Heart right ventricle (tissue), 16 donors: Measurements from ENCODE around the gene FAM124B. TPM values are rescaled to one million over a fixed set of nuclear protein-coding genes. Genes with fewer than 3 reads are reported as not detected.

Experiments
- ATAC-seq, 8 donors: fragments of 200-7000 bp; cut with Tn5 transposase; one replicate each; pipeline ENCODE4 v1.9.1; 2020; ENCODE audit warnings: mild to moderate bottlenecking in 8 of 8, moderate library complexity in 8 of 8, moderate number of reproducible peaks in 1 of 8
- DNase-seq, 2 donors: peaks; one replicate each; pipeline ENCODE4 v3.0.0-alpha.2; 2020
- H3K27ac ChIP-seq, 10 donors: fragments of 200-600 bp; sonication (generic) in 2 of 10; one replicate each; pipeline versions ENCODE4 v1.5.0 to v1.8.0; 2020 to 2022; ENCODE audit warnings: mild to moderate bottlenecking in 3 of 10
- H3K27me3 ChIP-seq, 7 donors: fragments of 200-600 bp; one replicate each; pipeline ENCODE4 v1.8.0; 2021 to 2022; ENCODE audit warnings: mild to moderate bottlenecking in 2 of 7
- H3K36me3 ChIP-seq, 9 donors: fragments of 200-600 bp; sonication (generic) in 1 of 9; one replicate each; pipeline versions ENCODE4 v1.5.0 to v1.8.0; 2020 to 2022; ENCODE audit warnings: mild to moderate bottlenecking in 2 of 9
- H3K4me1 ChIP-seq, 9 donors: fragments of 200-600 bp; sonication (generic) in 1 of 9; one replicate each; pipeline versions ENCODE4 v1.5.0 to v1.8.0; 2020 to 2022; ENCODE audit warnings: mild to moderate bottlenecking in 4 of 9
- H3K4me3 ChIP-seq, 10 donors: fragments of 200-600 bp; sonication (generic) in 2 of 10; one replicate each; pipeline versions ENCODE4 v1.5.0 to v1.8.0; 2020 to 2022; ENCODE audit warnings: mild to moderate bottlenecking in 7 of 10, moderate library complexity in 2 of 10
- H3K9me3 ChIP-seq, 11 donors: fragments of 200-600 bp in 10 of 11; sonication (generic) in 2 of 11; one replicate each; pipeline versions ENCODE4 v1.5.0 to v1.8.0; 2013 to 2022; ENCODE audit warnings: mild to moderate bottlenecking in 2 of 11, control low read depth in 1 of 11, moderate library complexity in 1 of 11
- CTCF ChIP-seq, 9 donors: fragments of 200-600 bp; sonication (generic) in 2 of 9; IDR thresholded peaks; one replicate each; pipeline versions ENCODE4 v1.5.0 to v1.8.0; 2021 to 2022; ENCODE audit warnings: antibody characterized with exemption in 9 of 9, mild to moderate bottlenecking in 5 of 9, moderate library complexity in 1 of 9
- WGBS, 2 donors: extraction: QIAGEN DNeasy Blood & Tissue Kit; methylation state at CpG; one replicate each; pipeline ENCODE4 v1.1.7; 2013; ENCODE audit warnings: inconsistent platforms in 1 of 2; 5-methylcytosine and 5-hydroxymethylcytosine counted together
- intact Hi-C, 10 donors: fragments of 100-400 bp; cut with DNase I; formaldehyde crosslinking; loops; one replicate each; pipeline versions ENCODE4 v1.11.1 to v1.14.2; 2022
- polyA plus RNA-seq, 2 donors: library from polyadenylated mRNA; stranded (reverse); fragments of 200-250 nt; gene quantifications; one replicate each; pipeline ENCODE4 v1.2.3, GENCODE V29; 2013
- total RNA-seq, 10 donors: library from RNA; stranded (reverse); fragmentation: NEBNext Ultra II Directional in 3 of 10; extraction: Animal tissue kit (Norgen Biotek cat#: 25700) in 3 of 10; gene quantifications; one replicate each; pipeline versions ENCODE4 v1.2.1 to v1.2.4, GENCODE V29; 2021 to 2023
- donor health status: Arrhythmogenic right ventricular cardiomyopathy.
- donor health status: ischemic (EF 13 %, LVEDD 7.1; RV severe dilation, severe dysfunction).
- donor health status: healthy with polysubstance abuse.
- donor health status: DM: no; HTN: yes; CAD: no.
- donor health status: DM: no; HTN: no; CAD: no.
- donor health status: ischemic (EF 25% LVEDD 6.9; RV normal size, moderate dysfunction).
- donor health status: ischemic (EF 25% LVEDD 5.7; RV mildly dilated, moderate dysfunction).
- donor health status: healthy.
- donor health status: DM: yes; HTN: yes; CAD: no.
- donor health status: Ischemic cardiomyopathy.
- donor health status: ischemic (EF 35%, LVEDD 5.7; RV mildly dilated, moderate dysfunction).
- donor health status: nonischemic (EF 11% LVEDD 7.7; RV severe dilation, severe dysfunction).
- donor health status: DM: yes; HTN: yes; CAD: no.
- donor health status: PGD.
- donor health status: ischemic (EF 29% LVEDD 5.4; RV normal size, mild dysfunction).
- donor health status: nonischemic (EF 23%, LVEDD 6.1; RV moderate dilation, normal function).

The FAM124B gene
- total and polyA plus RNA-seq, 12 donors, result 0.62 to 3.9 (median 1.7) TPM

GRCh38 chr2:224426656-224427055, 24.7 kb upstream of the FAM124B start:
- no peak for TF ChIP-seq CTCF (IDR thresholded peaks at IDR 0.05)
- Histone ChIP-seq H3K4me3 (no peak overlapping the region), H3K27ac (no peak overlapping the region), H3K9me3 (peaks cover 0 to 12% (median 0%) of the 10 kb centered on the region in 11 donors), H3K27me3 (no peaks in the 10 kb centered on the region), H3K4me1 (peaks cover 0 to 5% (median 0%) of the 10 kb centered on the region in 9 donors), H3K36me3 (no peaks in the 10 kb centered on the region)
- WGBS, 2 donors, result 70 to 74% methylated on average over 3 of the region's 3 CpGs
- ATAC-seq (no peak), DNase-seq (no peak)
- intact Hi-C loops, result loop anchor here in 1 of 10 donors (5.0 kb wide), 1 partner anchor 1574 kb away; no protein-coding TSS in a partner anchor

- no peak overlapping the region for H3K4me3 ChIP-seq
- intact Hi-C loops, result no loop called here
- peaks cover 0 to 10% (median 5%) of the 10 kb centered on the region in 9 donors for H3K4me1 ChIP-seq
- no peak overlapping the region for H3K27ac ChIP-seq
- peaks cover 0 to 13% (median 0%) of the 10 kb centered on the region in 11 donors for H3K9me3 ChIP-seq
- WGBS, 2 donors, result 88 to 94% methylated on average over 2 of the region's 2 CpGs
- ATAC-seq (no peak), DNase-seq (no peak)
- H3K36me3 ChIP-seq, result no peaks in the 10 kb centered on the region
- no peak for TF ChIP-seq CTCF (IDR thresholded peaks at IDR 0.05)
- no peaks in the 10 kb centered on the region for H3K27me3 ChIP-seq
Measured at GRCh38 chr2:224421065-224421464, 19.2 kb upstream of the FAM124B start.

GRCh38 chr2:224417947-224418346, 16.0 kb upstream of the FAM124B start:
- ATAC-seq, result no peak
- no peak for TF ChIP-seq CTCF (IDR thresholded peaks at IDR 0.05)
- Histone ChIP-seq H3K27me3 (no peaks in the 10 kb centered on the region), H3K4me1 (peaks cover 0 to 10% (median 5%) of the 10 kb centered on the region in 9 donors), H3K9me3 (peaks cover 0 to 5% (median 0%) of the 10 kb centered on the region in 11 donors), H3K27ac (no peak overlapping the region), H3K36me3 (no peaks in the 10 kb centered on the region), H3K4me3 (no peak overlapping the region)
- intact Hi-C loops, result no loop called here
- WGBS, 2 donors, result 88 to 93% methylated on average over 4 of the region's 4 CpGs
- no peak for DNase-seq

- 33 to 45% methylated on average over 1 of the region's 1 CpG for WGBS, 2 donors
- Histone ChIP-seq H3K27ac (peak overlapping the region in 1 of 10 donors; percentile 58), H3K4me3 (no peak overlapping the region), H3K36me3 (no peaks in the 10 kb centered on the region), H3K9me3 (peaks cover 0 to 5% (median 0%) of the 10 kb centered on the region in 11 donors), H3K4me1 (peaks cover 0 to 10% (median 5%) of the 10 kb centered on the region in 9 donors), H3K27me3 (no peaks in the 10 kb centered on the region)
- DNase-seq, result no peak
- no peak for TF ChIP-seq CTCF (IDR thresholded peaks at IDR 0.05)
- intact Hi-C loops, result no loop called here
- peak in 3 of 8 donors; percentile 44 to 75 (median 57) for ATAC-seq
Measured at GRCh38 chr2:224417361-224417729, 15.4 kb upstream of the FAM124B start.
